Ishikawa (cell line): ENCODE data around the gene ZBTB7C.

Experiments
- CEBPB ChIP-seq: IDR thresholded peaks from 2 replicates; pipeline ENCODE4 v1.6.1; 2012
- CREB1 ChIP-seq: IDR thresholded peaks from 2 replicates; pipeline ENCODE4 v1.6.1; 2012; ENCODE audit warnings: low read depth
- EGR1 ChIP-seq: IDR thresholded peaks from 2 replicates; pipeline ENCODE4 v1.6.1; 2012
- EP300 ChIP-seq: IDR thresholded peaks from 2 replicates; pipeline ENCODE4 v1.6.1; 2012; ENCODE audit warnings: borderline replicate concordance
- FOXM1 ChIP-seq: IDR thresholded peaks from 2 replicates; pipeline ENCODE4 v1.6.1; 2012; ENCODE audit warnings: low read depth, borderline replicate concordance
- NFIC ChIP-seq: IDR thresholded peaks from 2 replicates; pipeline ENCODE4 v1.6.1; 2012
- RAD21 ChIP-seq: IDR thresholded peaks from 2 replicates; pipeline ENCODE4 v1.6.1; 2012; ENCODE audit warnings: low read depth
- TAF1 ChIP-seq: IDR thresholded peaks from 2 replicates; pipeline ENCODE4 v1.6.1; 2012; ENCODE audit warnings: low read depth, mild to moderate bottlenecking
- TCF12 ChIP-seq: IDR thresholded peaks from 2 replicates; pipeline ENCODE4 v1.6.1; 2012; ENCODE audit warnings: low read depth
- TEAD4 ChIP-seq: IDR thresholded peaks from 2 replicates; pipeline ENCODE4 v1.6.1; 2012
- YY1 ChIP-seq: IDR thresholded peaks from 2 replicates; pipeline ENCODE4 v1.6.1; 2012; ENCODE audit warnings: low read depth
- ZBTB7A ChIP-seq: IDR thresholded peaks from 2 replicates; pipeline ENCODE4 v1.6.1; 2012; ENCODE audit warnings: low read depth
- TF ChIP-seq, protein P1 (sequence below): IDR thresholded peaks from 2 replicates; pipeline ENCODE4 v1.6.1; 2012
- TF ChIP-seq, protein P2 (sequence below): IDR thresholded peaks from 2 replicates; pipeline ENCODE4 v1.6.1; 2012; ENCODE audit warnings: low read depth, mild to moderate bottlenecking
- TF ChIP-seq, protein P3 (sequence below): IDR thresholded peaks from 2 replicates; pipeline ENCODE4 v1.6.1; 2012

Gene ZBTB7C

DNA sequence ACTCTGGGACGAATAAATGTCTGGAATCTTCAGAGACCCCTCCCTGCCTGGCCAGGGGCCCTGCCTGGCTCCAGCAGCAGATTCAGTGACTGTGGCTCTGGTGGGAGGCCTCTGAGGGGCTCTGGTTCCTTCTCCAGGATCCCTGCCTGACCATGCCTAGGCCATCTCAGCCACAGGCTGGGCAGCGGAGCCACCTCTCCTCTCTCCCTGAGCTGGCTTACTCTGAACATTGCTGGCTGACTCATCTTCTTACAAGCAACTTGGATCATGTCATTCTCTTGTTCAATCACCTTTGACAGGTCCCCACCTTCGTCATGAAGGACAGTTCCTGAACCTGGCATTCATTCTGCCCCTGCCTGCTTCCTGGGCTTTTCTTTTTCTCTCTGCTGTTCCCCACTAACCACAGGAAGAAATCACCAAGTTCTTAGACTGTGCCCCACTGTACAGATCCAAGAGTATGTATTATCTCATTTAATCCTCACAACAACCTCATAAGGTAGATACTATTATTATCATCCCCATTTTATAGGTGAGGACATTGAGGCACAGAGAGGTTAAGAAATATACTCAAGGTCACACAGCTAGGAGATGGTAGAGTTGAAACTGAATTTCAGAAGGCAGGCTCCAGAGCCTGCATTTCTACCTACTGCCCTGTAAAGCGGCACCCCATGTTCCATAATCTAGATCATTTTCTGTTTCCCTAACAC lies 323.2 kb downstream of the ZBTB7C start:
- TF ChIP-seq EP300 (no peak), NFIC (no peak), CREB1 (no peak), EGR1 (no peak), ZBTB7A (no peak), RAD21 (no peak), YY1 (no peak), TAF1 (no peak), CEBPB (no peak), FOXM1 (no peak), TEAD4 (no peak)
- TF ChIP-seq, protein P1, sequence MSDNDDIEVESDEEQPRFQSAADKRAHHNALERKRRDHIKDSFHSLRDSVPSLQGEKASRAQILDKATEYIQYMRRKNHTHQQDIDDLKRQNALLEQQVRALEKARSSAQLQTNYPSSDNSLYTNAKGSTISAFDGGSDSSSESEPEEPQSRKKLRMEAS, result no peak
- TF ChIP-seq, protein P2, sequence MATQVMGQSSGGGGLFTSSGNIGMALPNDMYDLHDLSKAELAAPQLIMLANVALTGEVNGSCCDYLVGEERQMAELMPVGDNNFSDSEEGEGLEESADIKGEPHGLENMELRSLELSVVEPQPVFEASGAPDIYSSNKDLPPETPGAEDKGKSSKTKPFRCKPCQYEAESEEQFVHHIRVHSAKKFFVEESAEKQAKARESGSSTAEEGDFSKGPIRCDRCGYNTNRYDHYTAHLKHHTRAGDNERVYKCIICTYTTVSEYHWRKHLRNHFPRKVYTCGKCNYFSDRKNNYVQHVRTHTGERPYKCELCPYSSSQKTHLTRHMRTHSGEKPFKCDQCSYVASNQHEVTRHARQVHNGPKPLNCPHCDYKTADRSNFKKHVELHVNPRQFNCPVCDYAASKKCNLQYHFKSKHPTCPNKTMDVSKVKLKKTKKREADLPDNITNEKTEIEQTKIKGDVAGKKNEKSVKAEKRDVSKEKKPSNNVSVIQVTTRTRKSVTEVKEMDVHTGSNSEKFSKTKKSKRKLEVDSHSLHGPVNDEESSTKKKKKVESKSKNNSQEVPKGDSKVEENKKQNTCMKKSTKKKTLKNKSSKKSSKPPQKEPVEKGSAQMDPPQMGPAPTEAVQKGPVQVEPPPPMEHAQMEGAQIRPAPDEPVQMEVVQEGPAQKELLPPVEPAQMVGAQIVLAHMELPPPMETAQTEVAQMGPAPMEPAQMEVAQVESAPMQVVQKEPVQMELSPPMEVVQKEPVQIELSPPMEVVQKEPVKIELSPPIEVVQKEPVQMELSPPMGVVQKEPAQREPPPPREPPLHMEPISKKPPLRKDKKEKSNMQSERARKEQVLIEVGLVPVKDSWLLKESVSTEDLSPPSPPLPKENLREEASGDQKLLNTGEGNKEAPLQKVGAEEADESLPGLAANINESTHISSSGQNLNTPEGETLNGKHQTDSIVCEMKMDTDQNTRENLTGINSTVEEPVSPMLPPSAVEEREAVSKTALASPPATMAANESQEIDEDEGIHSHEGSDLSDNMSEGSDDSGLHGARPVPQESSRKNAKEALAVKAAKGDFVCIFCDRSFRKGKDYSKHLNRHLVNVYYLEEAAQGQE, result no peak
- TF ChIP-seq, protein P3, sequence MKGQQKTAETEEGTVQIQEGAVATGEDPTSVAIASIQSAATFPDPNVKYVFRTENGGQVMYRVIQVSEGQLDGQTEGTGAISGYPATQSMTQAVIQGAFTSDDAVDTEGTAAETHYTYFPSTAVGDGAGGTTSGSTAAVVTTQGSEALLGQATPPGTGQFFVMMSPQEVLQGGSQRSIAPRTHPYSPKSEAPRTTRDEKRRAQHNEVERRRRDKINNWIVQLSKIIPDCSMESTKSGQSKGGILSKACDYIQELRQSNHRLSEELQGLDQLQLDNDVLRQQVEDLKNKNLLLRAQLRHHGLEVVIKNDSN, result no peak

GRCh38 chr18:48084858-48085257 lies 324.3 kb downstream of the ZBTB7C start:
- TF ChIP-seq EGR1, result no peak
- TF ChIP-seq, protein P3, result no peak
- TF ChIP-seq EP300, result no peak

GRCh38 chr18:48084041-48084757 lies 325.0 kb downstream of the ZBTB7C start:
- no peak for TF ChIP-seq ZBTB7A

- no peak for TF ChIP-seq TCF12
- no peak for TF ChIP-seq CREB1
- no peak for TF ChIP-seq CEBPB
- TF ChIP-seq, protein P2, result no peak
- TF ChIP-seq, protein P1, result no peak
- TF ChIP-seq, protein P3, result no peak
- TF ChIP-seq EGR1, result no peak
- no peak for TF ChIP-seq YY1
- TF ChIP-seq TAF1, result no peak
- TF ChIP-seq RAD21, result no peak
- TF ChIP-seq NFIC, result no peak
- TF ChIP-seq TEAD4, result no peak
- TF ChIP-seq FOXM1, result no peak
- TF ChIP-seq ZBTB7A, result no peak
These were observed 328.6 kb downstream of the ZBTB7C start for GRCh38 chr18:48080546-48080945.

- TF ChIP-seq CEBPB (no peak), NFIC (no peak), RAD21 (no peak), EP300 (no peak), TAF1 (no peak), CREB1 (no peak), ZBTB7A (no peak), TEAD4 (no peak), FOXM1 (no peak), EGR1 (no peak), YY1 (no peak), TCF12 (no peak)
- TF ChIP-seq, protein P3, result no peak
- TF ChIP-seq, protein P1, result no peak
- TF ChIP-seq, protein P2, result no peak
These were observed 329.3 kb downstream of the ZBTB7C start for GRCh38 chr18:48079885-48080284.
